Liver (tissue), 9 donors: ENCODE data around the gene RSU1. TPM values are rescaled to one million over a fixed set of nuclear protein-coding genes. Genes with fewer than 3 reads are reported as not detected.

Experiments
- DNase-seq: peaks from one replicate; pipeline ENCODE4 v3.0.0-alpha.2; 2017; ENCODE audit warnings: low spot score
- H3K27ac ChIP-seq, 2 donors: one replicate each; pipeline ENCODE4 v1.7.0; 2013; ENCODE audit warnings: inconsistent platforms in 2 of 2, low read length in 2 of 2, control low read depth in 1 of 2, low read depth in 1 of 2, mild to moderate bottlenecking in 1 of 2
- H3K27me3 ChIP-seq, 4 donors: one replicate each; pipeline versions ENCODE4 v1.6.1 to v1.7.0; 2013; ENCODE audit warnings: low read length in 3 of 4, inconsistent platforms in 1 of 4, mild to moderate bottlenecking in 1 of 4, moderate library complexity in 1 of 4; ENCODE audit not compliant: control insufficient read depth in 4 of 4, insufficient read depth in 4 of 4
- H3K36me3 ChIP-seq, 4 donors: one replicate each; pipeline versions ENCODE4 v1.6.1 to v1.7.0; 2013; ENCODE audit warnings: low read length in 3 of 4, mild to moderate bottlenecking in 3 of 4, low read depth in 1 of 4, moderate library complexity in 1 of 4; ENCODE audit not compliant: control insufficient read depth in 4 of 4, insufficient read depth in 3 of 4
- H3K4me1 ChIP-seq, 4 donors: one replicate each; pipeline versions ENCODE4 v1.6.1 to v1.7.0; 2013; ENCODE audit warnings: low read length in 3 of 4, mild to moderate bottlenecking in 3 of 4, moderate library complexity in 1 of 4; ENCODE audit not compliant: control insufficient read depth in 4 of 4, insufficient read depth in 4 of 4
- H3K4me3 ChIP-seq, 3 donors: one replicate each; pipeline versions ENCODE4 v1.6.1 to v1.7.0; 2013; ENCODE audit warnings: low read length in 3 of 3, control low read depth in 1 of 3, low read depth in 1 of 3, mild to moderate bottlenecking in 1 of 3
- H3K9ac ChIP-seq, 2 donors: one replicate each; pipeline ENCODE4 v1.7.0; 2013; ENCODE audit warnings: low read length in 2 of 2, mild to moderate bottlenecking in 2 of 2, moderate library complexity in 2 of 2, control low read depth in 1 of 2, low read depth in 1 of 2
- H3K9me3 ChIP-seq, 4 donors: one replicate each; pipeline versions ENCODE4 v1.6.1 to v1.7.0; 2013; ENCODE audit warnings: low read length in 3 of 4; ENCODE audit not compliant: control insufficient read depth in 4 of 4
- EGR1 ChIP-seq, 2 donors: IDR thresholded peaks; 2 replicates each; pipeline ENCODE4 v1.6.1; 2016 to 2018; ENCODE audit warnings: antibody characterized with exemption in 2 of 2, low read depth in 2 of 2
- FOXA1 ChIP-seq: IDR thresholded peaks from 2 replicates; pipeline ENCODE4 v1.6.1; 2016; ENCODE audit warnings: antibody characterized with exemption
- FOXA2 ChIP-seq: IDR thresholded peaks from 2 replicates; pipeline ENCODE4 v1.6.1; 2016; ENCODE audit warnings: antibody characterized with exemption
- GABPA ChIP-seq, 2 donors: IDR thresholded peaks in 1 of 2; conservative IDR thresholded peaks in 1 of 2; 2 replicates each; pipeline ENCODE4 v1.6.1; 2016; ENCODE audit warnings: antibody characterized with exemption in 2 of 2, mild to moderate bottlenecking in 1 of 2, moderate library complexity in 1 of 2
- HNF4A ChIP-seq, 2 donors: conservative IDR thresholded peaks; 2 replicates each; pipeline ENCODE4 v1.6.1; 2016; ENCODE audit warnings: antibody characterized with exemption in 2 of 2, mild to moderate bottlenecking in 2 of 2
- HNF4G ChIP-seq: IDR thresholded peaks from 2 replicates; pipeline ENCODE4 v1.6.1; 2016; ENCODE audit warnings: antibody characterized with exemption
- MAX ChIP-seq: IDR thresholded peaks from 2 replicates; pipeline ENCODE4 v1.6.1; 2016; ENCODE audit warnings: antibody characterized with exemption
- NR2F2 ChIP-seq: IDR thresholded peaks from 2 replicates; pipeline ENCODE4 v1.6.1; 2016; ENCODE audit warnings: antibody characterized with exemption
- RAD21 ChIP-seq, 2 donors: IDR thresholded peaks; 2 replicates each; pipeline ENCODE4 v1.6.1; 2016; ENCODE audit warnings: antibody characterized with exemption in 2 of 2, mild to moderate bottlenecking in 2 of 2
- REST ChIP-seq: IDR thresholded peaks from 2 replicates; pipeline ENCODE4 v1.6.1; 2016; ENCODE audit warnings: antibody characterized with exemption, mild to moderate bottlenecking
- RXRA ChIP-seq, 2 donors: IDR thresholded peaks; 2 replicates each; pipeline ENCODE4 v1.6.1; 2017 to 2018; ENCODE audit warnings: antibody characterized with exemption in 2 of 2, mild to moderate bottlenecking in 1 of 2
- SP1 ChIP-seq: IDR thresholded peaks from 2 replicates; pipeline ENCODE4 v1.6.1; 2018; ENCODE audit warnings: antibody characterized with exemption, mild to moderate bottlenecking
- TAF1 ChIP-seq: conservative IDR thresholded peaks from 2 replicates; pipeline ENCODE4 v1.6.1; 2016; ENCODE audit warnings: antibody characterized with exemption, mild to moderate bottlenecking
- YY1 ChIP-seq: IDR thresholded peaks from 2 replicates; pipeline ENCODE4 v1.6.1; 2016; ENCODE audit warnings: antibody characterized with exemption, mild to moderate bottlenecking
- WGBS: extraction: QIAGEN DNeasy Blood & Tissue Kit; methylation state at CpG from one replicate; pipeline ENCODE4 v1.1.7; 2013; 5-methylcytosine and 5-hydroxymethylcytosine counted together
- polyA plus RNA-seq, 2 donors: library from polyadenylated mRNA; stranded (reverse) in 1 of 2; unstranded in 1 of 2; fragments of 200-250 nt in 1 of 2; fragments of >200 nt in 1 of 2; fragmentation: Nextera tagmentation in 1 of 2; extraction: Ambion mirVana in 1 of 2; gene quantifications; one replicate each; pipeline versions ENCODE4 v1.2.1 to v1.2.3, GENCODE V29; 2013 to 2015
- total RNA-seq, 2 donors: library from RNA; depleted of rRNA; stranded (reverse); fragments of >200 nt; gene quantifications; one replicate each; pipeline ENCODE4 v1.2.3, GENCODE V29; 2014
- TF ChIP-seq, protein P1 (sequence below): IDR thresholded peaks from 2 replicates; pipeline ENCODE4 v1.6.1; 2016; ENCODE audit warnings: antibody characterized with exemption
- TF ChIP-seq, protein P2 (sequence below): fragments of 150-350 bp; IDR thresholded peaks from 2 replicates; pipeline ENCODE4 v1.5.1; 2017; ENCODE audit warnings: improper control_type of control experiment, low read depth, low read length; ENCODE audit not compliant: missing input control
- donor health status: healthy.
- donor health status: healthy.
- donor health status: healthy.
- donor health status: healthy.
- donor health status: healthy.

The RSU1 gene
- total and polyA plus RNA-seq, 4 donors, result 19.2 to 38.2 (median 28.0) TPM

DNA sequence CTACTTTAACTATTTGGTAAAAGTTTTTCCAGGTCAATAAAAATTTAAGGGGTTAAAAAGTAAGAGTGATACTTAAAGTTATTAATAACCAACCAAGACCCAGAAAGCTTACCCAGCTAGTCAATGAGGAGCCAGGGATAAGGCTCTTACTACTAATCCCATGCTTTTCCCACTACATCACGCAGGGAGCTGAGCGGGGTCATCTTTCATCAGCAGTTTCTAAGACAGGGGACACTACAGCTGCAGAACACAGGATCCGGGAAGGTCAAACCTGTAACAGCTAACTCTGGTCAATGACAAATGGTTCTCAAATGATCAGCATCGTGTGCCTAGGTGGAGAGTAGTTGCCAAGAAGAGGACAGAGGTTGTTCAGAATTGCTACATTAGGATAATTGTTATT is 65.1 kb downstream of the RSU1 start:
- TF ChIP-seq GABPA (IDR thresholded peaks at IDR 0.05 in 1 of 2, conservative IDR thresholded peaks at IDR 0.05 in 1 of 2) (no peak), TAF1 (no peak), REST (no peak), RXRA (IDR thresholded peaks at IDR 0.05) (no peak), NR2F2 (no peak), SP1 (no peak), RAD21 (IDR thresholded peaks at IDR 0.05) (no peak), EGR1 (IDR thresholded peaks at IDR 0.05; ENCODE audit: low read depth in 2 of 2) (no peak), HNF4A (conservative IDR thresholded peaks at IDR 0.05) (no peak), YY1 (no peak), FOXA2 (no peak)
- TF ChIP-seq, protein P1, sequence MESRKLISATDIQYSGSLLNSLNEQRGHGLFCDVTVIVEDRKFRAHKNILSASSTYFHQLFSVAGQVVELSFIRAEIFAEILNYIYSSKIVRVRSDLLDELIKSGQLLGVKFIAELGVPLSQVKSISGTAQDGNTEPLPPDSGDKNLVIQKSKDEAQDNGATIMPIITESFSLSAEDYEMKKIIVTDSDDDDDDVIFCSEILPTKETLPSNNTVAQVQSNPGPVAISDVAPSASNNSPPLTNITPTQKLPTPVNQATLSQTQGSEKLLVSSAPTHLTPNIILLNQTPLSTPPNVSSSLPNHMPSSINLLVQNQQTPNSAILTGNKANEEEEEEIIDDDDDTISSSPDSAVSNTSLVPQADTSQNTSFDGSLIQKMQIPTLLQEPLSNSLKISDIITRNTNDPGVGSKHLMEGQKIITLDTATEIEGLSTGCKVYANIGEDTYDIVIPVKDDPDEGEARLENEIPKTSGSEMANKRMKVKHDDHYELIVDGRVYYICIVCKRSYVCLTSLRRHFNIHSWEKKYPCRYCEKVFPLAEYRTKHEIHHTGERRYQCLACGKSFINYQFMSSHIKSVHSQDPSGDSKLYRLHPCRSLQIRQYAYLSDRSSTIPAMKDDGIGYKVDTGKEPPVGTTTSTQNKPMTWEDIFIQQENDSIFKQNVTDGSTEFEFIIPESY, result no peak
- Histone ChIP-seq H3K4me1 (no peaks in the 10 kb centered on the region), H3K27ac (no peak overlapping the region), H3K9ac (no peak overlapping the region), H3K36me3 (peaks cover 5 to 16% (median 13%) of the 10 kb centered on the region in 4 donors), H3K9me3 (no peaks in the 10 kb centered on the region), H3K4me3 (no peak overlapping the region), H3K27me3 (no peaks in the 10 kb centered on the region)
- WGBS, result 96% methylated on average over 4 of the region's 4 CpGs
- DNase-seq, result no peak

DNA sequence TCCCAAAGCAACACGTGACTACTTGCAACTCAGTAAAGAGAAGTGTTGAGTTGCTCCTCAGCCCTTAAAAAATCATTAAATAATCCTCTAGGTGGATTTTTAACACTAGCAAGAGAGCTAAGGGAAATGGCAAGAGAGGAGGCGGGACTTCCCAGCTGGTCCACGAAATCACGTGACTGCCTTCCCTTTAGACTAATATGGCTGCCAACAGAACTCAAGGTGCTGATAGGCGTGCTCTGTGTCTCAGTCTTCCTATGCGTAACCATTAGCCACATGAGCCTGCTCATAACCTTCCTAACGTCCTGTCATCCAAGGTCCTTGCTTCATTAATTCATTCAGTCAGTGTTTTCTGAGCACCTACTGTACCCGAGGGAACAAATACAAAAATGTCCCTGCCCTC is 66.0 kb downstream of the RSU1 start:
- Histone ChIP-seq H3K27me3 (no peaks in the 10 kb centered on the region), H3K4me3 (no peak overlapping the region), H3K9ac (no peak overlapping the region), H3K36me3 (peaks cover 5 to 16% (median 13%) of the 10 kb centered on the region in 4 donors), H3K4me1 (no peaks in the 10 kb centered on the region), H3K27ac (no peak overlapping the region), H3K9me3 (no peaks in the 10 kb centered on the region)
- 98% methylated on average over 8 of the region's 8 CpGs for WGBS
- TF ChIP-seq, protein P1, result no peak
- no peak for TF ChIP-seq NR2F2
- TF ChIP-seq HNF4G, result no peak
- TF ChIP-seq, protein P2, sequence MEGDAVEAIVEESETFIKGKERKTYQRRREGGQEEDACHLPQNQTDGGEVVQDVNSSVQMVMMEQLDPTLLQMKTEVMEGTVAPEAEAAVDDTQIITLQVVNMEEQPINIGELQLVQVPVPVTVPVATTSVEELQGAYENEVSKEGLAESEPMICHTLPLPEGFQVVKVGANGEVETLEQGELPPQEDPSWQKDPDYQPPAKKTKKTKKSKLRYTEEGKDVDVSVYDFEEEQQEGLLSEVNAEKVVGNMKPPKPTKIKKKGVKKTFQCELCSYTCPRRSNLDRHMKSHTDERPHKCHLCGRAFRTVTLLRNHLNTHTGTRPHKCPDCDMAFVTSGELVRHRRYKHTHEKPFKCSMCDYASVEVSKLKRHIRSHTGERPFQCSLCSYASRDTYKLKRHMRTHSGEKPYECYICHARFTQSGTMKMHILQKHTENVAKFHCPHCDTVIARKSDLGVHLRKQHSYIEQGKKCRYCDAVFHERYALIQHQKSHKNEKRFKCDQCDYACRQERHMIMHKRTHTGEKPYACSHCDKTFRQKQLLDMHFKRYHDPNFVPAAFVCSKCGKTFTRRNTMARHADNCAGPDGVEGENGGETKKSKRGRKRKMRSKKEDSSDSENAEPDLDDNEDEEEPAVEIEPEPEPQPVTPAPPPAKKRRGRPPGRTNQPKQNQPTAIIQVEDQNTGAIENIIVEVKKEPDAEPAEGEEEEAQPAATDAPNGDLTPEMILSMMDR, result no peak
- TF ChIP-seq FOXA1, result no peak
- TF ChIP-seq RXRA (IDR thresholded peaks at IDR 0.05), result no peak
- no peak for TF ChIP-seq TAF1
- TF ChIP-seq MAX, result no peak
- DNase-seq, result no peak
